ENCODE data around the gene AP4S1.
"Not testable (repeated sequence)": the region's sequence is repeated elsewhere in the genome, so short reads cannot be mapped to it uniquely, and the experiment has no call there.

The AP4S1 gene

GRCh38 chr14:31090883-31091764 is 65.7 kb downstream of the AP4S1 start:
- no peak for FAIRE-seq

DNA sequence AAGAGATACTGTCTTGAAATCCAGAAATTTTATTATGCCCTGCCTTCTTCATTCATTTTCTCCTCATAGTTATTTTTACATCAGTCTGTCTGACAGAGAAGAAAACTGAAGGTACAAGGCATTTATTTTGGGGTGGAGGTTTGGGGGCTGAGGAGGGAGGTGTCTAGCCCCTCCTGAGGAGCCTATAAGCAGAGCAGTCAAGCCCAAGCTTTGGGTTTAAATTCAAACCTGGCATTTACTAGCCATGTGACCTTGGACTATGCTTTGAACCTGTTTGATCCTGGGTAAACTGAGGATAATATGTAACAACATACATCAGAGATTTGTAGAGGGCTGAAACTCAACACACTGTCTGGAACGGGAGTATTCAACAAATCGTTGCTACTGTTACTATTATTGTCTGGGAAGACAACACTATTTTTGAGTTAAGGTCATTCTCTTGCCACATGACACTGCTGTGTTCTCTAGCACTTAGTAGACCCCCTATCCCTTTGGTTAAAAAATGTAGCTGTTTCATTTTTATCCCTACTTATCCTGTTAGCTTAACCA is 66.8 kb downstream of the AP4S1 start:
- no peak for FAIRE-seq

DNA sequence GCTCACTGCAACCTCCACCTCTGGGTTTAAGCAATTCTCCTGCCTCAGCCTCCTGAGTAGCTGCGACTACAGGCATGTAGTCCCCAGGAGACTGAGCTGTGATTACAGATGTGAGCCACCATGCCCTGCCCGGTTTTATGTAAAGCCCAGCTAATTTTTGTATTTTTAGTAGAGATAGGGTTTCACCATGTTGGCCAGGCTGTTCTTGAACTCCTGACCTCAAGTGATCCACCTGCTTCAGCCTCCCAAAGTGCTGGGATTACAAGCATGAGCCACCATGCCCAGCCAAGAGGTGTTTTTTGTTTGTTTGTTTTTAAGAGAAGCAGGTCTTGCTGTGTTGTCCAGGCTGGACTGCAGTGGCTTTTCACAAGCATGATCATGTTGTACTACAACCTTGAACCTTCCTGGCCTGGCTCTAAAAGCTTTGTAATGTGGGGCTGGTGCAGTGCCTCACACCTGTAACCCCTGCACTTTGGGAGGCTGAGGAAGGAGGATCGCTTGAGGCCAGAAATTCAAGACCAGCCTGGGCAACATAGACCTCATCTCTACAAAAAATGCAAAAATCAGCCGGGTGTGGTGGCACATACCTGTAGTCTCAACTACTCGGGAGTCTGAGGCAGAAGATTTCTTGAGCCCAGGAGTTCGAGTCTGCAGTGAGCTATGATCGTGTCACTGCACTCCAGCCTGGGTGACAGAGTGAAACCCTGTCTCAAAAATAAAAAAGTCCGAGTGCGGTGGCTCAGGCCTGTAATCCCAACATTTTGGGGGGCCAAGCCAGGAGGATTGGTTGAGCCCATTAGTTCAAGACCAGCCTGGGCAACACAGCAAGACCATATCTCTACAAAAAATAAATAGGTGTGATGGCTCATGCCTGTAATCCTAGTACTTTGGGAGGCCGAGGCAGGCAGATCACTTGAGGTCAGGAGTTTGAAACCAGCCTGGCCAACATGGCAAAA is 68.7 kb downstream of the AP4S1 start:
- not testable (repeated sequence) for FAIRE-seq

DNA sequence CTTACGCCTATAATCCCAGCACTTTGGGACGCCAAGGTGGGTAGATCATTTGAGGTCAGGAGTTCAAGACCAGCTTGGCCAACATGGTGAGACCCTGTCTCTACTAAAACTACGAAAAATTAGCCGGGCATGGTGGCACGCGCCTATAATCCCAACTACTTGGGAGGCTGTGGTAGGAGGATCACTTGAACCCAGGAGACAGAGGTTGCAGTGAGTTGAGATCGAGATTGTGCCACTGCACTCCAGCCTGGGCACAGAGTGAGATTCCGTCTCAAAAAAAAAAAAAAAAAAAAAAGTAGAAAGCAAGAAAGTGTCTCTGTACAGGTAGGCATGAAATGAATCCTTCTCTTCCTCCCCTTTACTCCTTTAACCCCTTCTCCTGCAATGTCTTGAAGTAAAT is 70.4 kb downstream of the AP4S1 start:
- not testable (repeated sequence) for FAIRE-seq

DNA sequence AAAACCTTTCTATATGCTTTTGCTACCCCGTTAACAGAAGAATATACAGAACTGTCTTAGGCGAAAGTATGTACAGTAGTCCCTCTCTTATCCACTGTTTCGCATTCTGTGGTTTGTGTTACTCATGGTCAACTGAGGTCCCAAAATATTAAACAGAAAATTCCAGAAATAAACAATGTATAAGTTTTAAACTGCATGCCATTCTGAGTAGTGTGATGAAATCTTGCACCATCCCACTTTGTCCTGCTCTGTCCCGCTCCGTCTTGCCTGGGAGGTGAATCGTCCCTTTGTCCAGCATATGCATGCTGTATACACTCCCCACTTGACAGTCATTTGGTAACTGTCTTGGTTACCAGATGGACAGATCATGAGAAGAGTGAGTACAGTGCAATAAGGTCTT is 70.8 kb downstream of the AP4S1 start:
- no peak for FAIRE-seq

- no peak for FAIRE-seq
These were observed 71.6 kb downstream of the AP4S1 start for GRCh38 chr14:31097081-31097480.

- FAIRE-seq, result no peak
These were observed 81.3 kb downstream of the AP4S1 start for GRCh38 chr14:31106768-31107167.

DNA sequence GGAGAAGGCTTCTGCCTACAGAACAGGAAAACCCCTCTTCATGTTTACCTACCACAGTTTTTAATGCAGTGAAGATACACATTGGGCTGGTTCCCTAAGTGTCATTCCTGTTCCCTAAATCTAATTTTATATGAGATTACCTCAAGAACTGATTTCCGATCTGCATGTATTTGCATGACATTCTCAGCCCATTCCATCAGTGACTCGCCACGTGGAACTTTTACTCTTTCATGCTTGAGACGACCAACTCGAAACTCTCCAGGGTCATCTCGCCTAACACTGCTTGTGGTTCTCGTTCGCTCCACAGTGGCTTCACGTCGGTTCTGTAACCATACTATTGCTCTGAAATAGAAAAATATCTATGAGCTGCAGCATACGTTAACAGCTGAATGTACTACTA is 83.8 kb downstream of the AP4S1 start:
- FAIRE-seq, result no peak

DNA sequence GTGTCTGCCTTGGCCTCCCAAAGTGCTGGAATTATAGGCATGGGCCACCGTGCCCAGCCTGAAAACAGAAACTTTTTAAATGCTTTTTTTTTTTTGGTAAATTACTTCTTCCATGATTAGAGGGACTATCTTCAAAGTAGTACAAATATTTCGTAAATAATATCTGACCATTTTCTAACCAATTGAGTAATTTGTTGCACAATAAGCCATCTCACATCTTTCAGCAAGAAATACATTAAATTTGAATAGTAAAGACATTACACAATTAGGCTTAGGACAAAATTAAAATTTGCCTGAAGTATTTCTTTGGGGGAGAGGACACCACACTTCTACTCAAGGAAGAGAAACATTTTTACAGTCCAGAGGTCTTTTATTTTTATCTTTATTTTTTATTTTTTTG is 85.4 kb downstream of the AP4S1 start:
- FAIRE-seq, result no peak

GRCh38 chr14:31113794-31114193 is 88.3 kb downstream of the AP4S1 start:
- FAIRE-seq, result no peak

GRCh38 chr14:31118892-31119291 is 93.4 kb downstream of the AP4S1 start:
- no peak for FAIRE-seq

DNA sequence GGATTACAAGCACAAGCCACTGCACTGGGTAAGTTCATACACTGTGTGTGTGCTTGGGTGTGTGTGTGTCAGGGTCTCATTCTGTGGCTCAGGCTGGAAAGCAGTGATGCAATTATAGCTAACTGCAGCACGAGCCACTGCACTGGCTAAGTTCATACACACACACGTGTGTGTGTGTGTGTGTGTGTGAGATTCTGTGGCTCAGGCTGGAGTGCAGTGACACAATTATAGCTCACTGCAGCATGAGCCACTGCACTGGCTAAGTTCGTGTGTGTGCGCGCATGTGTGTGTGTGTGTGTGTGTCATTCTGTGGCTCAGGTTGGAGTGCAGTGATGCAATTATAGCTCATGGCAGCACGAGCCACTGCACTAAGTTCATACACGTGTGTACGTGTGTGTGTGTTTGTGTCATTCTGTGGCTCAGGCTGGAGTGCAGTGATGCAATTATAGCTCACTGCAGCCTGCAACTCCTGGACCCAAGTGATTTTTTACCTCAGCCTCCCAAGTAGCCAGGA is 96.7 kb downstream of the AP4S1 start:
- no peak for FAIRE-seq

GRCh38 chr14:31122921-31123320 is 97.5 kb downstream of the AP4S1 start:
- FAIRE-seq, result no peak

GRCh38 chr14:31124197-31124596 is 98.7 kb downstream of the AP4S1 start:
- FAIRE-seq, result no peak

DNA sequence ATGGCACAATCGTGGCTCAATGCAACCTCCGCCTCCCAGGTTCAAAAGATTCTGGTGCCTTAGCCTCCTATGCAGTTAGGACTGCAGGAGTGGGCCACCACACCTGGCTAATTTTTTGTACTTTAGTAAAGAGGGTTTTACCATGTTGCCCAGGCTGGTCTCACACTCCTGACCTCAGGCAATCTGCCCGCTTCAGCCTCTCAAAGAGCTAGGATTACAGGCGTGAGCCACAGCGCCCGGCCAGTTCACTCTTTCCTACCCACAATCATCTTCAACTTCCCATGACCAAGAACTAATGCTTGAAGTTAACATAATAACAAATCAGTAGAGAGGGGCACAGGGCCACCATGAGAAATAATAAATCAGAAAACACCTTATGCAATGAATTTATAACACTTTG is 99.8 kb downstream of the AP4S1 start:
- no peak for FAIRE-seq

- FAIRE-seq, result no peak
These were observed 101.2 kb downstream of the AP4S1 start for GRCh38 chr14:31126680-31127079.

- peak; percentile 18 for FAIRE-seq
These were observed 102.2 kb downstream of the AP4S1 start for GRCh38 chr14:31127690-31128089.

DNA sequence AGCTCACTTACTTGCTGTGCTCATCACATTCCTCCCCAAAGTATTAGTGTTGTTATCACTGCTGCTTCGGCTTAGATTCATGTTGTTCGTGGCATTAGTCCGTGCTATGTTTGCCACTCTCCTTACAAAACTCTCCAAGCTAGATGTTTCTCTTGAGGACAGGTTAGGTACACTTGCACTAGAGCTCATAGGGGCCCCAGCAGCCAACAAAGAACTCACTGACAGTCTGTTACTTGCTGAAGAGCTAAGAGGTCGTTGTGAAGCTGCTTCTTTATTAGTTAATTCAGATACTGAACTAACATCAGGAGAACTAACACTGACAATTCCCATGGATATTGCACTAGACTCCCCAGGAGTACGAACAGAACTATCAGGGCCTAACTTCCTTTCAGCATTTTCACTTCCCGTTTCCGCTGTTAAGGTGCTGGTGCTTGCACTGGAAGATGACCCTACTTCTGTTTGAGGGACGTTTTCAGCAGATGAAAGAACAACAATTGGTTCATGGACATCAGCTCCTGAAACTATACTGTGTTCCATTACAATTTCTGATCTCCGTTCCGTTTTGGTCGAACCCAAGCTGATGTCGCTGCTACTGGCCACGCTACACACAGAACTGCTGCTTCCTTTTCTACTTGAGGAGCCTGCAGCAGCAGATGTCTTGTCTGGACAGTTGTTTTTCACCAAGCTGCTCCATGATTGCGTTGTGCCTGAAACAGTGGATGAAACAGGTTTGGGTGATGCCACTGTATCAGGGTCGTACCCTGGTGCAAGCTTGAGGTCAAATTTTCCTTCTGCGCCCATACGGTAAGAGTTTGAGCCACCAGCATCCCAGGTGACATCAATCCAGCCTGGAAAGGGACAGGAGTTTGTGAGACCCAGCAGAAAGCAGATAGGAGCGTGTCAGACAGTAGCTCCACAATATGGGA is 103.4 kb downstream of the AP4S1 start:
- no peak for FAIRE-seq

DNA sequence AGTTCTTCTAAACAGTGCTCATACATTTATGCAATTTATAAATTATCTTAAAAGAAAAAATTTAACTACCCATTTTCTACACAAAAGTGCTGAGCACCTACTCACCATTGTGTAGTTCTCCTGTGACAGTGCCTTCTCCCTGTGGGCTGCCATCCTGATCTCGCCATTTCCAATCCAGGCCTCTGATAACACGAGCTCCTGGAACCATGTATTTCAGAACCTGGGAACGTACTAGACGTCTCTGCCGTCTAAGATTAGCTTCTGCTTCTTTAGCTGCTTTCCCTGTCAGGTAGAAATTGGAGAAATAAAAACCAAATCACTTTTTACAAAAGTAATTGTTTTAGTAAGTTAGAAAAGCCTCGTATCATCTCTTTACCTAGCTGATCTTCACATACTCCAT is 107.7 kb downstream of the AP4S1 start:
- FAIRE-seq, result no peak

DNA sequence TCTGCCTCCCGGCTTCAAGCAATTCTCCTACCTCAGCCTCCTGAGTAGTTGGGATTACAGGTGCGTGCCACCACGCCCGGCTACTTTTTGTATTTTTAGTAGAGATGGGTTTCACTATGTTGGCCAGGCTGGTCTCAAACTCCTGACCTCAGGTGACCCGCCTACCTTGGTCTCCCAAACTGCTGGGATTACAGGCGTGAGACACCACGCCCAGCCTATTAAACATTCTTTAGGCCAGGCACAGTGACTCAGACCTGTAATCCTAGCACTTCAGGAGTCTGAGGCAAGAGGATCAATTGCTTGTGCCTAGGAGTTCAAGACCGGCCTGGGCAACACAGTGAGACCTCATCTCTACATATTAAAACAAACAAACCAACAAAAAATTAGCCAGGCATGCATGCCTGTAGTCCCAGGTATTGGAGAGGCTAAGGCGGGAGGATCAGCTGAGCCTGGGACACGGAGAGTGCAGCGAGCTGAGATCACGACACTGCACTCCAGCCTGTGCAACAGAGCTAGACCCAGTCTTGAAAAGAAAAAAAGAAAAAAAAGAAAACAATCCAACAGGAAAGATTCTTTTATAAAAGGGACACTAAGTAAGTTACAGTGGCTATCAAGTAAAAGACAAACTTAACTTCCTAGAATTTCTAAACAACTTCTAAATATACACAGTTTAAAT is 111.9 kb downstream of the AP4S1 start:
- no peak for FAIRE-seq

GRCh38 chr14:31138301-31138700 is 112.9 kb downstream of the AP4S1 start:
- no peak for FAIRE-seq
